Osteoblast (primary cell): Measurements from ENCODE around the gene OR5AK2. TPM values are rescaled to one million over a fixed set of nuclear protein-coding genes. Genes with fewer than 3 reads are reported as not detected.

Experiments
- DNase-seq: peaks from one replicate; pipeline ENCODE4 v3.0.0; 2011; ENCODE audit warnings: low spot score, mixed read lengths; ENCODE audit not compliant: insufficient read length; ENCODE audit errors: missing footprints
- H2AFZ ChIP-seq: 2 replicates; pipeline ENCODE4 v1.6.0; 2011; ENCODE audit warnings: mild to moderate bottlenecking, low read length
- H3K27ac ChIP-seq: 2 replicates; pipeline ENCODE4 v1.5.1; 2011; ENCODE audit warnings: mild to moderate bottlenecking, low read depth, low read length, moderate library complexity
- H3K27me3 ChIP-seq: 2 replicates; pipeline ENCODE4 v1.6.0; 2012; ENCODE audit warnings: mild to moderate bottlenecking, control low read depth, inconsistent platforms, low read length, moderate library complexity; ENCODE audit not compliant: insufficient read depth
- H3K36me3 ChIP-seq: 2 replicates; pipeline ENCODE4 v1.5.1; 2011; ENCODE audit warnings: mild to moderate bottlenecking, low read length, control low read depth, moderate library complexity; ENCODE audit not compliant: insufficient read depth
- H3K4me1 ChIP-seq: 2 replicates; pipeline ENCODE4 v1.5.1; 2011; ENCODE audit warnings: mild to moderate bottlenecking, low read length, control low read depth, moderate library complexity; ENCODE audit not compliant: insufficient read depth
- H3K4me2 ChIP-seq: 2 replicates; pipeline ENCODE4 v1.6.0; 2011; ENCODE audit warnings: mild to moderate bottlenecking, low read length; ENCODE audit not compliant: insufficient read depth
- H3K4me3 ChIP-seq: fragments of 200-600 bp; sonication (generic); 3 replicates; pipeline ENCODE4 v1.5.1; 2012; ENCODE audit warnings: mild to moderate bottlenecking, low read length, inconsistent platforms; ENCODE audit not compliant: insufficient read depth
- H3K79me2 ChIP-seq: 2 replicates; pipeline ENCODE4 v1.6.0; 2012; ENCODE audit warnings: mild to moderate bottlenecking, low read length, control low read depth, inconsistent platforms; ENCODE audit not compliant: insufficient read depth
- H3K9me3 ChIP-seq: 2 replicates; pipeline ENCODE4 v1.5.1; 2011; ENCODE audit warnings: low read depth, low read length, control low read depth
- H4K20me1 ChIP-seq: 2 replicates; pipeline ENCODE4 v1.6.0; 2012; ENCODE audit warnings: mild to moderate bottlenecking, low read length, control low read depth; ENCODE audit not compliant: insufficient read depth
- total RNA-seq: library from RNA; depleted of rRNA; stranded (reverse); fragments of >200 nt; gene quantifications from 2 replicates; pipeline ENCODE4 v1.2.3, GENCODE V29; 2012
- TF ChIP-seq, protein P1 (sequence below): IDR thresholded peaks from 2 replicates; pipeline ENCODE4 v1.5.1; 2011; ENCODE audit warnings: mild to moderate bottlenecking, low read depth, low read length, moderate library complexity; ENCODE audit errors: extremely low read depth

The OR5AK2 gene
- total RNA-seq, 1 donor: not detected

DNA sequence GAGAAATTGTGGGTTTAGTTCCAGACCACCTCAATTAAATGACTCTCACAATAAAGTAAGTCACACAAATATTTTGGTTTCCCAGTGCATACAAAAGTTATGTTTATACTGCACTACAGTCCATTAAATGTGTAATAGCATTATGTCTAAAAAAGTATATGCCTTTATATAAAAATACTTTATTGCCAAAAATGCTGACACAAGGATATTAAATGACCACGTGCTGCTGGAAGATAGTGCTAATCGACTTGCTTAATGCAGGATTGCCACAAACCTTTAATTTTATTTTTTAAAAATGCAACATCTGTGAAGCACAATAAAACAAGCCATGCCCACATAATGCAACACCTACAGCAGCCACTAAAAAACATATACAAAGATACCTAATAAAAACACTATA lies 27.0 kb downstream of the OR5AK2 start:
- H3K27me3 ChIP-seq: no peaks in the 10 kb centered on the region
- H3K4me1 ChIP-seq: no peaks in the 10 kb centered on the region
- no peak overlapping the region for H2AFZ ChIP-seq
- no peaks in the 10 kb centered on the region for H3K9me3 ChIP-seq
- no peak overlapping the region for H3K4me3 ChIP-seq
- H4K20me1 ChIP-seq: no peaks in the 10 kb centered on the region
- H3K27ac ChIP-seq: no peak overlapping the region
- no peaks in the 10 kb centered on the region for H3K79me2 ChIP-seq
- no peaks in the 10 kb centered on the region for H3K36me3 ChIP-seq
- TF ChIP-seq, protein P1, sequence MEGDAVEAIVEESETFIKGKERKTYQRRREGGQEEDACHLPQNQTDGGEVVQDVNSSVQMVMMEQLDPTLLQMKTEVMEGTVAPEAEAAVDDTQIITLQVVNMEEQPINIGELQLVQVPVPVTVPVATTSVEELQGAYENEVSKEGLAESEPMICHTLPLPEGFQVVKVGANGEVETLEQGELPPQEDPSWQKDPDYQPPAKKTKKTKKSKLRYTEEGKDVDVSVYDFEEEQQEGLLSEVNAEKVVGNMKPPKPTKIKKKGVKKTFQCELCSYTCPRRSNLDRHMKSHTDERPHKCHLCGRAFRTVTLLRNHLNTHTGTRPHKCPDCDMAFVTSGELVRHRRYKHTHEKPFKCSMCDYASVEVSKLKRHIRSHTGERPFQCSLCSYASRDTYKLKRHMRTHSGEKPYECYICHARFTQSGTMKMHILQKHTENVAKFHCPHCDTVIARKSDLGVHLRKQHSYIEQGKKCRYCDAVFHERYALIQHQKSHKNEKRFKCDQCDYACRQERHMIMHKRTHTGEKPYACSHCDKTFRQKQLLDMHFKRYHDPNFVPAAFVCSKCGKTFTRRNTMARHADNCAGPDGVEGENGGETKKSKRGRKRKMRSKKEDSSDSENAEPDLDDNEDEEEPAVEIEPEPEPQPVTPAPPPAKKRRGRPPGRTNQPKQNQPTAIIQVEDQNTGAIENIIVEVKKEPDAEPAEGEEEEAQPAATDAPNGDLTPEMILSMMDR: no peak
- H3K4me2 ChIP-seq: no peak overlapping the region
- no peak for DNase-seq

DNA sequence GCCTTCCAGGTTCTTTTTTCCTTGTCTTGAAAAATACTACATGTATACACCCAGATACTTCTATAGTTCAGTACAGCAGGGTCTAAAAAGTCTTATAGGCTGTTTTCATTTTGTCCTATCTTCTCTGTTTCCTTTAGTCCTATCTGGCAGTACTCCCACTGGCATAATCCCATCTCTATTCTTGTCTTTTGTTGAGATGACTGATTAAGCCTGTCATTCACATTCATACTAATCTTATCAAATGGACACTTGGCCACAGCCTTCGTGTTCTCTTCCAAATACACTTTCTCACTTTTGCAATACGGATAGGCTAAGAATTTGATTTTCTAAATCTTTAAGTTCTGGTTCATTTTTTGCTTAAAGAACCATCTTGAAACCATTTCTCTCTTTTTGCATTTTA lies 42.8 kb downstream of the OR5AK2 start:
- H3K4me2 ChIP-seq: no peak overlapping the region
- no peak for DNase-seq
- H2AFZ ChIP-seq: no peak overlapping the region
- no peaks in the 10 kb centered on the region for H4K20me1 ChIP-seq
- TF ChIP-seq, protein P1: no peak
- no peaks in the 10 kb centered on the region for H3K9me3 ChIP-seq
- H3K27ac ChIP-seq: no peak overlapping the region
- no peaks in the 10 kb centered on the region for H3K4me1 ChIP-seq
- H3K36me3 ChIP-seq: no peaks in the 10 kb centered on the region
- H3K27me3 ChIP-seq: no peaks in the 10 kb centered on the region
- H3K79me2 ChIP-seq: no peaks in the 10 kb centered on the region
- H3K4me3 ChIP-seq: no peak overlapping the region

Other genes starting within 250 kb of the OR5AK2 start
- not detected in 2 replicates for gene OR9G4, start 240.2 kb upstream of the OR5AK2 start, total RNA-seq
- gene LRRC55, start 193.0 kb downstream of the OR5AK2 start, total RNA-seq: not detected in 2 replicates
- not detected in 2 replicates for gene APLNR, start 248.3 kb downstream of the OR5AK2 start, total RNA-seq